Adipose tissue (tissue), 3 donors: ENCODE measurements around the gene SERP2. TPM values are rescaled to one million over a fixed set of nuclear protein-coding genes. Genes with fewer than 3 reads are reported as not detected.

Experiments
- H3K27ac ChIP-seq: one replicate; pipeline ENCODE4 v1.5.1; 2013; ENCODE audit warnings: low read depth, low read length
- WGBS, 3 donors: extraction: QIAGEN DNeasy Blood & Tissue Kit; methylation state at CpG; one replicate each; pipeline ENCODE4 v1.1.7; 2013; 5-methylcytosine and 5-hydroxymethylcytosine counted together
- polyA plus RNA-seq, 3 donors: library from polyadenylated mRNA; stranded (reverse); fragments of 200-250 nt; gene quantifications; one replicate each; pipeline ENCODE4 v1.2.3, GENCODE V29; 2013
- donor health status: healthy with polysubstance abuse.
- donor health status: Bipolar disorder and iron deficiency.
- donor health status: healthy.

The SERP2 gene
- polyA plus RNA-seq, 3 donors: 2.5 to 9.0 (median 2.9) TPM

GRCh38 chr13:44421853-44422525 is 48.4 kb downstream of the SERP2 start:
- no peak overlapping the region for H3K27ac ChIP-seq
- 87 to 96% (median 92%) methylated on average over 2 of the region's 2 CpGs for WGBS, 3 donors

DNA sequence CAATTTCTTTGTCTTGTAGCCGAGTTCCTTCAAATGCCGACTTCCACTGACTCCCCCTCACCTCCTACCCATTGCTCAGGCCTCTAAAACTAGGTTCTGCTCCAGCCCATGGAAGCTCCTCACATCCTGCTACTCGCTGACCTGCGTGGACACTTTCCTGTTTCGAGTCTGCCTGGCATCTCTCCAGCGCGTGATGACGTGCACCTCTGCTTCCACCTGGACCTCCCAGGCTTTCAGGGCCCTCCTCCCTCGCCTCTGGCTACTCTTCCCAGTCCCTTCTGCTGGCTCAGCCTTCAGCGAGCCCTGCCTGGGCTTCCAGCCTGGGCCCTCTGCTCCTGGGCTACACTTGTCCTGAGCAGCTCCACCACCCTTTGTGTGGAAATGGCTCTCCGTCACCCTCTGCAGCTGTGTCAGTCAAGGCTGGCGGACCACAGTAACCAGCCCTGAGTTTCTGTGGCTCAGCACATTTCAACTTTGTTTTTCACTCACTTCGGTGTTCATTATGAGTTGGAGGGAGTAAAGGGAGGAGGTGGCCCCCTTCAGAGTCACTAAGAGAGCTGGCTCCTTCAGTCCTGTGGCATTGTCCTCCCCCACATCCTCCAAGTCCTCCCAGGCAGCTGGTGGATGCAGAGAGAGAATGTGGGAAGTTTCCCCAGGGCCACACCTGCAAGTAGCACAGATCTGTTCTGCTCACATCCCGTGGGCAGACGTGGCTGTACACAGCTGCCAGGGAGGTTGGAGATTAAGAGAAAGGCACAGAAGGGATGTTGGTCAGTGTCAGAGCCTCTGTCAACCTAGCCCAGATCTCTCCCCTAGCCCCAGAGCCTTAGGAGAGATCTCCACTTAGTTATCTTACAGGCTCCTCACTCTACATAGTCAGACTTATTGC is 49.4 kb downstream of the SERP2 start:
- WGBS, 3 donors: 63 to 68% (median 66%) methylated on average over 15 of the region's 15 CpGs
- H3K27ac ChIP-seq: no peak overlapping the region

DNA sequence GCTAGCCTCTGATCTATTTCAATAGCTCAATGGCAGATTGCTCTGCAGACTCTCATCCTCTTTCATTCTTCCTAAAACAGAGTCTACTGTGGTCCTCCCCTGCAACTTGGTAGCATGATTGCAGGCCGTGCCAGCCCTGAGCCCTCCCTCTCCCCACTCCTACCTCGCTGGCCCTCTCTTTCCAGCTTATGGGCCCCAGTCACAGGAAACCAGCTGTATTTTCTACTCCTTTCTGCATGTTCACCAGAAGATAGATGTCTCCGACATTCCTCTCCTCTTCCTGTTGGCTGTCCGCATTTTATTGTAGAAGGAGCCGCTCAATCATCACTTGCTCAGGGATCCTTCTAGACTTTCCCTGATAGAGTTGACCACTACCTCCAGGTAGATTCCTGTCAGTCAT is 50.2 kb downstream of the SERP2 start:
- H3K27ac ChIP-seq: no peak overlapping the region
- WGBS, 3 donors: 93 to 98% (median 96%) methylated on average over 5 of the region's 5 CpGs

DNA sequence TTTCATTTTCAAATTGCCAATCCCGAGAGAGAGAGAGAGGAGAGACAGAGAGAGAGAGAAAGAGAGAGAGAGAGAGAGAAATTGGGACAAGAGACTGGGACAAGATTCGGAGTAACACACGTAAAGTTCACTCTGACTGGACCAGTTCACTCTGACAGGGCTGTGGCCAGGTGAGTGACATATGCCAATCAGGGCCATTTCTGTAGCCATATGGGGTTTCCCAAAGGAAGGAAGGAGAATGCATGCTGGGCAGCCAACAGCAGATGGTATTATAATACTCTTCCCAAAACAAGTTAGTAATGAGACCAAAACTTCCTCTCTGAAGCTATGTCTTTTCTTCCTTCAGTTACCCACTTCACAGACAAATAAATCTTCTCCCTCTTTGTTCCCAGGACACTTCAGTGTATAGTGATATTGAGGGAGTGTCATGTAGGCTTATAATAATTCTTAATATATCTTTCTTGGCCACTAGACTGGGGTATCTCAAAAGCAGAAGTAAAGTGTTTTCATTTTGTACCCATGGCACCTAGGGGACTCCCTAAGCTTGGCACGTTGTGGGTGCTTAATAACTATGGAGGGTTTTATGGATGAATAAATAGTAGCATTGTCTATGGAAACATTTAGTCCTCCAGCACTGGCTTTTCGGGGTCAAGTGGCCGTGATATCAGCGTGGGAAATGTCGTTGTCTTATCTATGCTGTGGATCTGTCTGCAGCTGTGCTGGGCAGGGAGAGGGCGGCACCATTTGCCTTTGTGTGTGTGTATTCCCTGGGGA is 51.6 kb downstream of the SERP2 start:
- no peak overlapping the region for H3K27ac ChIP-seq
- WGBS, 3 donors: 54 to 65% (median 58%) methylated on average over 9 of the region's 9 CpGs

DNA sequence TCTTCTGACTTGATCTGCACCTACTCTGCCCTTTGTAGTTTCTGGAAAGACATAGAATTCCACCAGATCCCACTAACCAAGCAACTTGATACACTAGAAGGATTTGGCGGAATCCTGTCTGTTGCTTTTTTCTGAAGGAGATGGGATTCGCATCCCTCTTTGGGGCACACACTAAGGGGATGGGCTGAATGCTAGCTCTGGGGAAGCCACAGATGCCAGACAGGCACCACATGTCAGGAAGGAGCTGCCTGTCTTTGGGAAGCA is 52.1 kb downstream of the SERP2 start:
- no peak overlapping the region for H3K27ac ChIP-seq
- 95 to 100% (median 96%) methylated on average over 2 of the region's 2 CpGs for WGBS, 3 donors

DNA sequence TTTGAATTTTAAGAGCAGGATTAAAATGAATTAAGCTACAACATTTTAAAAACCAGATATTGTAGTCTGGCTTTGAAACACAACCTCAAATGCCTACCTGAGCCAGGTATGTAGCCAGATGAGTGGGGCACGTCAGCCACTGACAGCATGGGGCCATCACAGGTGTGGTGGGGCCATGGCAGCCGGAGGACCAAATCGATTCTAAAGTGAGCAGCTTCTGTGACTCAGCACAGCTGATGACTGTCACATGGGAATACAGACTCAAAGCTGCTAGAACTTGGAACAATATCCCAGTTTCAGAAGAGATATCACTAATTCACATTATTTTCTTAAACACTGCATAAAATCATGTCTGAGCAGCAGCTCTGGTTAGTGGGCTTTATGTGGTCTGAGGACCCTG is 52.8 kb downstream of the SERP2 start:
- no peak overlapping the region for H3K27ac ChIP-seq
- 62 to 83% (median 79%) methylated on average over 3 of the region's 3 CpGs for WGBS, 3 donors

GRCh38 chr13:44429311-44429710 is 55.7 kb downstream of the SERP2 start:
- no peak overlapping the region for H3K27ac ChIP-seq
- WGBS, 3 donors: 61 to 77% (median 77%) methylated on average over 2 of the region's 2 CpGs

- no peak overlapping the region for H3K27ac ChIP-seq
- 49 to 90% (median 86%) methylated on average over 4 of the region's 4 CpGs for WGBS, 3 donors
Observed at GRCh38 chr13:44431150-44431549, 57.5 kb downstream of the SERP2 start.

GRCh38 chr13:44432650-44433049 is 59.0 kb downstream of the SERP2 start:
- WGBS, 3 donors: 68 to 87% (median 70%) methylated on average over 5 of the region's 5 CpGs
- H3K27ac ChIP-seq: no peak overlapping the region

DNA sequence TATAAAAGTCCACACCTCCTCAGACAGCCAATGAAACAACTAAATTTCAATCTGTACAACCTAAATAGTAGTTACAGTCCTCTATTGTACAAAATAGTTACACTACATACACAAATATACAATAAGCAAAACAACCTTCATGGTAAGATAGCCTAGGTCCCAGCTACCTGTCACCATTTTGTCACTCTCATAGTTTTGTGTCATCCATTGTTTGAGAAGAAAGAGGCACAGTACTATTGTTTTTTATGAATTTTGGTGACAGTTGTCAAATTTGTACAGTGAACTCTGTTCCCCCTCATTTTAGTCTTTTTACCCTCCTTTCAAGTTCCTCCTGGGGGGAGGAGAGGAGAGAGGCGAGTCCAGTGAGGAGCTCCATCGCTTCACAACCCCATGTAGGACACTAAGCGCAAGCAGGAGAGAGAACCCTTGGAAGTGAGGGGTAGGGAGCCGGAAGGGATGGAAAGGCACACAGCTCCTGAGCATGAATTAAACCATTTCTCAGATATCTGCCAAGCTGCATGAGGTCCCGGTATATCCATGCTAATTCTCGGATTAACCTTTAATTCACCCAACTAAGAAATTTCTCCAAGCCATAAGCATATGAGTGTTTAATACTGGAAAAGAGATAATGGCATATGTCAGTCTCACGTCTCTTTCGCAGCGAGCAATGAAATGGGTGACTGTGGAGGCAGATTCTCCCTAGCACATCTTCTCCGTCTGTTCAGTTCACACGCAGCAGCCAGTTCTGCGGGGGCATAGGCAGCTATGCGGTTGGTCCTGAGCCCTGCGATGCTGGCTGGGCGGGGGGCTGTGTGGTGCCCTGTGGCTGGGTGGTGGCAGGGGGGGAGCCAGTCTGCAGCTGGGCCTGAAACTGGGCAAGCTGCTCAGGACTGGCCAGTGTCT is 60.5 kb downstream of the SERP2 start:
- no peak overlapping the region for H3K27ac ChIP-seq
- WGBS, 3 donors: 70 to 84% (median 84%) methylated on average over 15 of the region's 15 CpGs

DNA sequence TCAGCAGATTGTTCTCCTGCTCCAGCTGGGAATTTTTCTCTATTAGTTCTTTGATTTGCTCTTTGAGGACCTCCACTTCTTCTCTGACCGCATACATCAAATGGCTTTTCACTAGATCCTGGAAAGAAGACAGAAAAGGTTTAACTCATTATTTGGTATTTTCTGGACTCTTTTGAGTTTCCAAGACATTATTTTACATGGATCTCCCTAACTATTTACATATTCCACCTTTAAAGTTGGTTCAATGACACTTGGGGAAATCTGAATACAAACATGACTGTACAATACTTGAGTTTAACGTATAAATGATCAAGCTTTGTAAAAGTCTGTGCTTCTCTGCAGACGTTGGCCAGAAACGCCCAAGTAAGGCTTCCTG is 61.1 kb downstream of the SERP2 start:
- 3 to 17% (median 13%) methylated on average over 4 of the region's 4 CpGs for WGBS, 3 donors
- H3K27ac ChIP-seq: no peak overlapping the region

GRCh38 chr13:44435142-44435918 is 61.7 kb downstream of the SERP2 start:
- H3K27ac ChIP-seq: no peak overlapping the region
- 0 to 1% (median 1%) methylated on average over 51 of the region's 51 CpGs for WGBS, 3 donors

- WGBS, 3 donors: 1 to 2% (median 1%) methylated on average over 9 of the region's 9 CpGs
- no peak overlapping the region for H3K27ac ChIP-seq
Observed at GRCh38 chr13:44435919-44436510, 62.4 kb downstream of the SERP2 start.

- no peak overlapping the region for H3K27ac ChIP-seq
- WGBS, 3 donors: 0 to 1% (median 1%) methylated on average over 38 of the region's 38 CpGs
Observed at GRCh38 chr13:44436589-44437337, 63.1 kb downstream of the SERP2 start.

GRCh38 chr13:44437356-44438233 is 64.0 kb downstream of the SERP2 start:
- WGBS, 3 donors: 3 to 6% (median 6%) methylated on average over 5 of the region's 5 CpGs
- H3K27ac ChIP-seq: no peak overlapping the region

GRCh38 chr13:44438234-44438579 is 64.6 kb downstream of the SERP2 start:
- WGBS, 3 donors: 9 to 13% (median 11%) methylated on average over 3 of the region's 3 CpGs
- no peak overlapping the region for H3K27ac ChIP-seq
